Fibroblast of lung (primary cell): ENCODE measurements around the gene ABLIM2. TPM values are rescaled to one million over a fixed set of nuclear protein-coding genes. Genes with fewer than 3 reads are reported as not detected.

Experiments used
- DNase-seq, 2 donors: peaks; one replicate each; pipeline versions ENCODE4 v3.0.0 to v3.0.0-alpha.2; 2010; ENCODE audit warnings: low read depth in 2 of 2
- H2AFZ ChIP-seq: 2 replicates; pipeline ENCODE4 v1.5.1; 2012; ENCODE audit warnings: low read length, control low read depth, inconsistent platforms
- H3K27ac ChIP-seq: 2 replicates; pipeline ENCODE4 v1.5.1; 2011; ENCODE audit warnings: low read length, control low read depth; ENCODE audit not compliant: insufficient read depth
- H3K27me3 ChIP-seq: 2 replicates; pipeline ENCODE4 v1.5.1; 2011; ENCODE audit warnings: mild to moderate bottlenecking, low read length; ENCODE audit not compliant: control insufficient read depth, insufficient read depth
- H3K36me3 ChIP-seq: 2 replicates; pipeline ENCODE4 v1.5.1; 2011; ENCODE audit warnings: low read length; ENCODE audit not compliant: control insufficient read depth, insufficient read depth
- H3K4me1 ChIP-seq: 2 replicates; pipeline ENCODE4 v1.5.1; 2011; ENCODE audit warnings: low read length; ENCODE audit not compliant: control insufficient read depth, insufficient read depth; ENCODE audit errors: extremely low read depth
- H3K4me2 ChIP-seq: 2 replicates; pipeline ENCODE4 v1.5.1; 2011; ENCODE audit warnings: low read length, control low read depth; ENCODE audit not compliant: insufficient read depth; ENCODE audit errors: extremely low read depth
- H3K4me3 ChIP-seq, 4 experiments: fragments of 200-600 bp in 1 of 4; sonication (generic) in 1 of 4; replicated peaks in 1 of 4; 2 replicates each; pipeline ENCODE4 v1.5.1; 2011 to 2016; ENCODE audit warnings: low read length in 4 of 4, low read depth in 3 of 4, mild to moderate bottlenecking in 3 of 4, control low read depth in 2 of 4, inconsistent platforms in 1 of 4, mixed read lengths in 1 of 4; ENCODE audit not compliant: insufficient read depth in 1 of 4; ENCODE audit errors: control extremely low read depth in 1 of 4
- H3K79me2 ChIP-seq: 2 replicates; pipeline ENCODE4 v1.5.1; 2012; ENCODE audit warnings: mild to moderate bottlenecking, low read length, inconsistent platforms; ENCODE audit not compliant: control insufficient read depth, insufficient read depth
- H3K9ac ChIP-seq: 2 replicates; pipeline ENCODE4 v1.5.1; 2011; ENCODE audit warnings: mild to moderate bottlenecking, low read length, control low read depth; ENCODE audit not compliant: insufficient read depth
- H3K9me3 ChIP-seq: 2 replicates; pipeline ENCODE4 v1.5.1; 2012; ENCODE audit warnings: low read depth, low read length; ENCODE audit not compliant: control insufficient read depth, insufficient read depth
- H4K20me1 ChIP-seq: 2 replicates; pipeline ENCODE4 v1.5.1; 2011; ENCODE audit warnings: low read length; ENCODE audit not compliant: control insufficient read depth, insufficient read depth; ENCODE audit errors: extremely low read depth
- EZH2 ChIP-seq: IDR thresholded peaks from 2 replicates; pipeline ENCODE4 v1.5.1; 2012; ENCODE audit warnings: low read length, control low read depth, mild to moderate bottlenecking; ENCODE audit errors: missing control alignments
- polyA plus RNA-seq, 2 donors: library from polyadenylated mRNA; depleted of rRNA in 1 of 2; stranded (reverse) in 1 of 2; unstranded in 1 of 2; fragments of >200 nt; gene quantifications; 2 replicates each; pipeline ENCODE4 v1.2.1, GENCODE V29; 2011 to 2012; ENCODE audit warnings: missing spikeins in 1 of 2
- total RNA-seq: library from RNA; depleted of rRNA; stranded (reverse); fragments of >200 nt; gene quantifications from 2 replicates; pipeline ENCODE4 v1.2.1, GENCODE V29; 2014
- TF ChIP-seq, protein P1 (sequence below), 2 donors: IDR thresholded peaks in 1 of 2; conservative IDR thresholded peaks in 1 of 2; 1 replicate in 1 of 2; 2 replicates in 1 of 2; pipeline ENCODE4 v1.5.1; 2011 to 2012; ENCODE audit warnings: low read length in 2 of 2, control low read depth in 1 of 2, inconsistent platforms in 1 of 2, low read depth in 1 of 2, mild to moderate bottlenecking in 1 of 2

The ABLIM2 gene
- total and polyA plus RNA-seq, 2 donors (not counting 1 experiment from before 2014, with no cell fraction given), result 0.66 to 2.6 TPM

DNA sequence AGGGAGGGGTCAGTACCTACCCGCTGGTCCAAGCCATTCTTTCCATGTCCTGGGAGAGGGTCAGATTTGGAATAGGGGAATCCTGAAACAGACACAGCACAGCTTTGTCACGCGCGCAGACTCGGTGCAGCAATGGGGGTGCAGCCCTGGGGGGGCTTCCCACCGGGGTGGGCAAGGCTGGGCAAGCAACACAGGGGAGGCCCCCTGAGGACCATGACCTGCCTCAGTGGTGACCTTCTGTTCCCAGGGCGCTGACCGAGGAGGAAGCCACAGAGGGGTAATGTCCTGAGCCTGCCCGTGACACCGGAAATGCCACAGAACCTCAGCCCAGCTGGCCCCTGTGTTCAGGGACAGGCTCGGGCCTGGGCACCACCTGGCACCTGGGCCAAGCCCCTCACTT is 165.8 kb downstream of the ABLIM2 start:
- Histone ChIP-seq H3K9ac (no peak overlapping the region), H3K9me3 (no peaks in the 10 kb centered on the region), H3K27me3 (no peaks in the 10 kb centered on the region), H2AFZ (no peak overlapping the region), H3K4me2 (no peak overlapping the region), H3K79me2 (no peaks in the 10 kb centered on the region), H3K36me3 (no peaks in the 10 kb centered on the region), H3K27ac (no peak overlapping the region), H3K4me1 (no peaks in the 10 kb centered on the region), H4K20me1 (no peaks in the 10 kb centered on the region), H3K4me3 (no peak overlapping the region)
- no peak for DNase-seq
- TF ChIP-seq, protein P1, sequence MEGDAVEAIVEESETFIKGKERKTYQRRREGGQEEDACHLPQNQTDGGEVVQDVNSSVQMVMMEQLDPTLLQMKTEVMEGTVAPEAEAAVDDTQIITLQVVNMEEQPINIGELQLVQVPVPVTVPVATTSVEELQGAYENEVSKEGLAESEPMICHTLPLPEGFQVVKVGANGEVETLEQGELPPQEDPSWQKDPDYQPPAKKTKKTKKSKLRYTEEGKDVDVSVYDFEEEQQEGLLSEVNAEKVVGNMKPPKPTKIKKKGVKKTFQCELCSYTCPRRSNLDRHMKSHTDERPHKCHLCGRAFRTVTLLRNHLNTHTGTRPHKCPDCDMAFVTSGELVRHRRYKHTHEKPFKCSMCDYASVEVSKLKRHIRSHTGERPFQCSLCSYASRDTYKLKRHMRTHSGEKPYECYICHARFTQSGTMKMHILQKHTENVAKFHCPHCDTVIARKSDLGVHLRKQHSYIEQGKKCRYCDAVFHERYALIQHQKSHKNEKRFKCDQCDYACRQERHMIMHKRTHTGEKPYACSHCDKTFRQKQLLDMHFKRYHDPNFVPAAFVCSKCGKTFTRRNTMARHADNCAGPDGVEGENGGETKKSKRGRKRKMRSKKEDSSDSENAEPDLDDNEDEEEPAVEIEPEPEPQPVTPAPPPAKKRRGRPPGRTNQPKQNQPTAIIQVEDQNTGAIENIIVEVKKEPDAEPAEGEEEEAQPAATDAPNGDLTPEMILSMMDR (conservative IDR thresholded peaks at IDR 0.05 in 1 of 2, IDR thresholded peaks at IDR 0.05 in 1 of 2; ENCODE audit: low read depth in 1 of 2, low read length in 2 of 2), result no peak
- TF ChIP-seq EZH2, result no peak

DNA sequence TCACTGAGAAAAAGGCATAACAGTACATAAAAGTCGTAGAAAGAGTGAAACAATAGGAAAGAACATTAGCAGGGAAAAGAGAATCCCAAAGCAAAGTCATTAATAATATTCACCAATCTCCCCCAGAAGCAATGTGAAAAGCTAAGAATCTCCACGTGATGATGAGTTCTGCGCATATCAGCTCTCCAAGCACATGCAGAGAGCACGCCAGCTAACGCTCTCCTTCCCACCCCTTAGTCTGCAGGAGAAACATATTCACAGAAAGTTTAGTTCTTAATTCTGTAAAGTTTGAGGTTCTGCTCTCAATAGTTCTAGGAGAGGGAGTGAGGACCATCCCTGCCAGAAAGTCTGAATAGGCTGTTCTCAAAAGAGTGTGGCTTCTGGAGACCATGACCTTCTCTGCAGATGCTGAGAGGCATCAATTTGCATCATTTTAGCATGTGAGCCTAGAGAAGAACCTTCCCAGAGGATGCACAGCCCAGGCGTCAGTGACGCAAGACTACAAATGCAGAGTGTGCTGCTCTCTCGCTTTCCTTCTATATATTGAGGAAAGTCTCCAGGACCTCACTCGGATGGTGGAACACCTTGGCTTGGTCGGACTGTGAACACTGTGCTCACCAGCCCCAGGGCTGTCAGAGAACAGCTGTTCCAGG is 167.7 kb downstream of the ABLIM2 start:
- Histone ChIP-seq H3K27me3 (no peaks in the 10 kb centered on the region), H3K4me1 (no peaks in the 10 kb centered on the region), H3K27ac (no peak overlapping the region), H2AFZ (no peak overlapping the region), H4K20me1 (no peaks in the 10 kb centered on the region), H3K9ac (no peak overlapping the region), H3K79me2 (no peaks in the 10 kb centered on the region), H3K4me2 (no peak overlapping the region), H3K36me3 (no peaks in the 10 kb centered on the region), H3K4me3 (no peak overlapping the region), H3K9me3 (no peaks in the 10 kb centered on the region)
- no peak for TF ChIP-seq EZH2
- TF ChIP-seq, protein P1 (conservative IDR thresholded peaks at IDR 0.05 in 1 of 2, IDR thresholded peaks at IDR 0.05 in 1 of 2; ENCODE audit: low read depth in 1 of 2, low read length in 2 of 2), result no peak
- no peak for DNase-seq

DNA sequence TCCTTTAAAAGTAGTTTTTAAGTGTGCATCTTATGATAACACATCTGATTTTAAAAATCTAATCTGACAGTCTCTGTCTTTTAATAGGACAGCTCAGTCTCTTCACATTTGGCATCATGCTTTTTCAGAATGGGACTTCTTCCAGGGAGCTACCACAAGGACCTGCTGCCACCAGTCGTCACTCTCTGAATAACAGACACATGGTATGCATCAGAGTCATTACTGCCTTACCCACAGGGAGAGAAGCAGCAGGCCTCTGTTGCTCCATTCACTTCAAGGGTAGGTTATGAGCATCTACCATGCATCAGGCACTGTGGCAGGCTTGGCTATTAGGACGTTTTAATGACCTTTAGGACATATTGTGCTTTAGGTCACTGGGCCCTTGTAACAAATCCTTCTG is 169.0 kb downstream of the ABLIM2 start:
- Histone ChIP-seq H3K9me3 (no peaks in the 10 kb centered on the region), H3K27ac (no peak overlapping the region), H3K9ac (no peak overlapping the region), H3K79me2 (no peaks in the 10 kb centered on the region), H3K4me2 (no peak overlapping the region), H3K4me1 (no peaks in the 10 kb centered on the region), H4K20me1 (no peaks in the 10 kb centered on the region), H3K27me3 (no peaks in the 10 kb centered on the region), H2AFZ (no peak overlapping the region), H3K36me3 (no peaks in the 10 kb centered on the region), H3K4me3 (no peak overlapping the region)
- TF ChIP-seq, protein P1 (conservative IDR thresholded peaks at IDR 0.05 in 1 of 2, IDR thresholded peaks at IDR 0.05 in 1 of 2; ENCODE audit: low read depth in 1 of 2, low read length in 2 of 2), result no peak
- no peak for TF ChIP-seq EZH2
- no peak for DNase-seq
